Measurements from ENCODE around the gene CHAD.

The CHAD gene

DNA sequence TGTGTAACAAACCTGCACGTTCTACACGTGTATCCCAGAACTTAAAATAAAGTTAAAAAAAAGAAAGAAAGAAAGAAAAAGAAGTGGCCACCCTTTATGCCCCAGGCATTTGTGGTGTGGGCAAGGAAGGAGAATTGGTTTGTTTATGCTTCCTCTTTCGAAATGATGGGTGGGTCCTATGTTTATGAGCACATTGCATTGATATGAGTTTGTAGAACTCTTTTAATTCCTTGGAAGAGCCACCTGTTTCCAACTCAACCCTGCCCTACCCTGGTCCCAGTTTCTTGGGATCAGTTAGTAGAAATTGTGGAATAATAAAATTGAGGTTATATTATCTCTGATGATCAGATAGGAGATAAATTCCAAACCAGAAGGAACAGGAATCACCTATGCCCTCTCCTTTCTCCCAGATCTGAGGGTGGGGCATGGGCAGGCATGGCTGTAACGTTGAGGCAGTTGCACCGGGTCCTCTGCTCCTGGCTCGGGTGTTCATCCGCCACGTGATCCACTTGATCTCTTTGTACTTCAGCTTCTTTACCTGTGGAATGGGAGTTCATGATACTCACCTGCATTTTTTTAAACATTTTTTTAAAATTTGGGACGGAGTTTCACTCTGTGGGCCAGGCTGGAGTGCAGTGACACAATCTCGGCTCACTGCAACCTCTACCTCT, 15.9 kb downstream of the CHAD start:
- H3K9ac ChIP-seq (ENCODE audit: insufficient read length, low read depth): no peak overlapping the region
- H3K27me3 ChIP-seq (ENCODE audit: insufficient read depth, insufficient read length): no peaks in the 10 kb centered on the region
- TF ChIP-seq SUZ12 (IDR thresholded peaks at IDR 0.05; ENCODE audit: extremely low read depth, insufficient read depth, insufficient read length) (no peak), YY1 (IDR thresholded peaks at IDR 0.05; ENCODE audit: insufficient read depth, insufficient read length) (no peak), ZNF274 (IDR thresholded peaks at IDR 0.05; ENCODE audit: low read depth, low read length) (no peak)
- no peaks in the 10 kb centered on the region for H3K9me3 ChIP-seq (ENCODE audit: insufficient read depth, low read length)
- H3K4me3 ChIP-seq (ENCODE audit: insufficient read length, low read depth): no peak overlapping the region
- H3K36me3 ChIP-seq (ENCODE audit: insufficient read depth, insufficient read length, low read length): no peaks in the 10 kb centered on the region
- no peaks in the 10 kb centered on the region for H3K4me1 ChIP-seq (ENCODE audit: insufficient read depth, insufficient read length)
- no peak for DNase-seq (ENCODE audit: low read depth, low spot score)

GRCh38 chr17:50451943-50452629, 16.6 kb downstream of the CHAD start:
- H3K4me3 ChIP-seq (ENCODE audit: insufficient read length, low read depth): no peak overlapping the region
- DNase-seq (ENCODE audit: low read depth, low spot score): no peak
- H3K27me3 ChIP-seq (ENCODE audit: insufficient read depth, insufficient read length): no peaks in the 10 kb centered on the region
- TF ChIP-seq YY1 (IDR thresholded peaks at IDR 0.05; ENCODE audit: insufficient read depth, insufficient read length): no peak
- no peak for TF ChIP-seq ZNF274 (IDR thresholded peaks at IDR 0.05; ENCODE audit: low read depth, low read length)
- no peak for TF ChIP-seq SUZ12 (IDR thresholded peaks at IDR 0.05; ENCODE audit: extremely low read depth, insufficient read depth, insufficient read length)
- H3K9me3 ChIP-seq (ENCODE audit: insufficient read depth, low read length): no peaks in the 10 kb centered on the region
- H3K36me3 ChIP-seq (ENCODE audit: insufficient read depth, insufficient read length, low read length): no peaks in the 10 kb centered on the region
- H3K4me1 ChIP-seq (ENCODE audit: insufficient read depth, insufficient read length): no peaks in the 10 kb centered on the region
- no peak overlapping the region for H3K9ac ChIP-seq (ENCODE audit: insufficient read length, low read depth)

DNA sequence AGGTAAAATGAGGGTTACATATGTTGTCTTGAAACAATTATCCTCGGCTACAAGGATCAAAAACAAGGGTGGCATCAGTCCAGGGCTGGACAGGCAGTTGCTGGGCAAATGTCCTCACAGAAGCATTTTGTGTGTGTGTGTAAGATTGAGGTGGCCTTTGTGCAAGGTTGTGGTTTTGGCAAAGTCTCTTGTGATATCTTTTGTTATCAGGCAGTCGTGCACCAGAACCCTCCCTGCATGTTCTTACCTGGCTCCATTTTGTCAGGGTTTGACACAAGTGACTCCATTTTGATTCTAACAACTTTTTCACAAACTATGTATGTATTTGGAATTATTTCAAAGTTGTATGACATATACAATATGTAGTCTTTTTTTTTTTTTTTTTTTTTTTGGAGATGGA, 20.0 kb downstream of the CHAD start:
- no peak for TF ChIP-seq SUZ12 (IDR thresholded peaks at IDR 0.05; ENCODE audit: extremely low read depth, insufficient read depth, insufficient read length)
- no peak for TF ChIP-seq YY1 (IDR thresholded peaks at IDR 0.05; ENCODE audit: insufficient read depth, insufficient read length)
- no peak for TF ChIP-seq ZNF274 (IDR thresholded peaks at IDR 0.05; ENCODE audit: low read depth, low read length)
- no peak overlapping the region for H3K9ac ChIP-seq (ENCODE audit: insufficient read length, low read depth)
- DNase-seq (ENCODE audit: low read depth, low spot score): no peak
- H3K4me3 ChIP-seq (ENCODE audit: insufficient read length, low read depth): no peak overlapping the region
- no peaks in the 10 kb centered on the region for H3K9me3 ChIP-seq (ENCODE audit: insufficient read depth, low read length)
- H3K4me1 ChIP-seq (ENCODE audit: insufficient read depth, insufficient read length): no peaks in the 10 kb centered on the region
- H3K27me3 ChIP-seq (ENCODE audit: insufficient read depth, insufficient read length): no peaks in the 10 kb centered on the region
- no peaks in the 10 kb centered on the region for H3K36me3 ChIP-seq (ENCODE audit: insufficient read depth, insufficient read length, low read length)

DNA sequence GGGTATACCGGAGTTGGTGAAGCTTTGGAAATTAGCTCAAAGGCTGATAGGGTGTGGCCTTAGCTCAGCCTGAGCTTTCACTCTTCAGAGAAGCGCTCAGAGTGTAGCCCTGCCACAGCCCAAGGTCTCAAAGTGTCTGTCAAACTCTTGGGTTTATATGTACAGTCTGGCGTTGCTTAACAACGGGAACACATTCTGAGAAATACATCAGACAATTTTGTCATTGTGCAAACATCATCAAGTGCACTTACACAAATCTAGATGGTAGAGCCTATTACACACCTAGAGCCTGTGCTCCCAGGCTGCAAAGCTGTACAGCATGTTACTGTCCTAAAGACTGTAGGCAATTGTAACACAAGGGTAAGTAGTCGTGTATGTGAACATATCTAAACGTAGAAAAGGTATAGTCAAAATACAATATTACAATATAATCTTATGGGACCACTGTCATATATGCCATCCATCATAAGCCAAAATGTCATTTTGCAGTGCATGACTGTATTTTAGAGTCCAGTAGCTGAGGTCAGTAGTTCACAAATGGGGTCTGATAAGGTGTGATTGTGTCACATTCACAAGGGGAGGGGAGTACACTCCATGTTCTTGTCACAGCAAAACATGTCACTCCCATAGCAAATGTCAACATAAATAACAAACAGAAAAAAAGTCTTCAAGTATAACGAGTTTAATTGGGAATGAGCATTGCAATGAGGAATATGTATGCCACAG, 20.6 kb downstream of the CHAD start:
- Histone ChIP-seq H3K27me3 (ENCODE audit: insufficient read depth, insufficient read length) (no peaks in the 10 kb centered on the region), H3K4me3 (ENCODE audit: insufficient read length, low read depth) (no peak overlapping the region), H3K9ac (ENCODE audit: insufficient read length, low read depth) (no peak overlapping the region), H3K4me1 (ENCODE audit: insufficient read depth, insufficient read length) (no peaks in the 10 kb centered on the region), H3K36me3 (ENCODE audit: insufficient read depth, insufficient read length, low read length) (no peaks in the 10 kb centered on the region), H3K9me3 (ENCODE audit: insufficient read depth, low read length) (no peaks in the 10 kb centered on the region)
- no peak for DNase-seq (ENCODE audit: low read depth, low spot score)
- TF ChIP-seq SUZ12 (IDR thresholded peaks at IDR 0.05; ENCODE audit: extremely low read depth, insufficient read depth, insufficient read length) (no peak), ZNF274 (IDR thresholded peaks at IDR 0.05; ENCODE audit: low read depth, low read length) (no peak), YY1 (IDR thresholded peaks at IDR 0.05; ENCODE audit: insufficient read depth, insufficient read length) (no peak)

DNA sequence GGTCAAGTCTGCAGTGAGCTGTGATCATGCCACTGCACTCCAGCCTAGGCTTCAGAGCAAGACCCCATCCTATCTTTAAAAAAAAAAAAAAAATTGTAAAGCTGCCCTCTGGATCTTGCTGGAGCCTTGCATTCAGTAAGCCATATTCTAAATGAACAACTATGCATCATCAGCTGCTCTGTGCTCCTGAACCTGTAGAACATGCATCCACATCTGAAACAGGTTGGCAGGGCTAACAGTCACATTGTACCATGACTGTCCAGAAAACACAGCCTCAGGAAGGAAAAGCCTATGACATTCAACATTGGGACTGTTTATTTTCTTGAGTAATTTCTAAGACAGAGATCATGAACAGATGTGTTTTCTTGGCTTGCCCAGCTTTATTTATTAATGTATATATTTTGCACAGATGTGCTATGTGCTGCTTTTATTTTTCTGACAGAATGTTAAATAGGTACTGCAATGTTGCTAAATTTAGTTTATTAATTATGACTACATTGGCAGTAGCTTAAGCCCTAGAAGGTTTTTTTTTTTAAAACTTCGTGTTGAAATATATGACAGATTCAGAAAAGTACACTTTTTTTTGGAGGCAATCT, 22.9 kb downstream of the CHAD start:
- Histone ChIP-seq H3K9me3 (ENCODE audit: insufficient read depth, low read length) (no peaks in the 10 kb centered on the region), H3K27me3 (ENCODE audit: insufficient read depth, insufficient read length) (no peaks in the 10 kb centered on the region), H3K36me3 (ENCODE audit: insufficient read depth, insufficient read length, low read length) (no peaks in the 10 kb centered on the region), H3K9ac (ENCODE audit: insufficient read length, low read depth) (no peak overlapping the region), H3K4me1 (ENCODE audit: insufficient read depth, insufficient read length) (peaks cover under 1% of the 10 kb centered on the region), H3K4me3 (ENCODE audit: insufficient read length, low read depth) (no peak overlapping the region)
- TF ChIP-seq ZNF274 (IDR thresholded peaks at IDR 0.05; ENCODE audit: low read depth, low read length) (no peak), SUZ12 (IDR thresholded peaks at IDR 0.05; ENCODE audit: extremely low read depth, insufficient read depth, insufficient read length) (no peak), YY1 (IDR thresholded peaks at IDR 0.05; ENCODE audit: insufficient read depth, insufficient read length) (no peak)
- no peak for DNase-seq (ENCODE audit: low read depth, low spot score)

DNA sequence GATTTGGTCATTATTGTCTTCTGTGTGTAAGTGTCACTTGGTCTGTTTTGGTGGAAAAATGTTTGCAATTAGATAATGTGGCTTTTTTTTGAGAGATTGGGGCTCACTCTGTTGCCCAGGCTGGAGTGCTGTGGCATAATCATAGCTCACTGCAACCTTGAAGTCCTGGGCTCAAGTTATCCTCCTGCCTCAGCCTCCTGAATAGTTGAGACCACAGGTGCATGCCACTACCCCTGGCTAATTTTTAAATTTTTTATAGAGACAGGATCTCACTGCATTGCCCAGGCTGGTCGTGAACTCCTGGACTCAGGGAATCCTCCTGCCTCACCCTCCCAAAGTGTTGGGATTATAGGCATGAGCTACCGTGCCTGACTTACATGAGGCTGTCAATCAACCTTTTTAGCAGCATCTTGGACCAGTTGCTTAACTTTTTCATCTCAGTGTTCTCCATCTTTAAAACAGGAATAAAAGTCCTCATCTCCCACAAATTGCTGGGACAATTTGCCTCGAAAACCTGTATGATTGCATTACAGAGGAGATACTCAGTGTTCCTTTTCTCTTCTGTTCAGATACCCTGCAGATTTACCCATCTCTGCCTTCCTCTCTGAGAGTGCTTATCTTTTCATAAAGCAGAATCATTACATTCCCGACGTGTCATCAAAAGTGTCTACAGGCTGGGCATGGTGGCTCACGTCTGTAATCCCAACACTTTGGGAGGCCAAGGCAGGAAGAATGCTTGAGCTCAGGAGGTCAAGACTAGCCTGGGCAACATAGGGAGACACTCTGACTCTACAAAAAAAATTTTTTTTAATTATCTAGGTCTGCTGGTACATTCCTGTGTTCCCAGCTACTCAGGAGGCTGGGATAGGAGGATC, 23.6 kb downstream of the CHAD start:
- Histone ChIP-seq H3K4me1 (ENCODE audit: insufficient read depth, insufficient read length) (peaks cover 6% of the 10 kb centered on the region), H3K4me3 (ENCODE audit: insufficient read length, low read depth) (no peak overlapping the region), H3K9me3 (ENCODE audit: insufficient read depth, low read length) (no peaks in the 10 kb centered on the region), H3K9ac (ENCODE audit: insufficient read length, low read depth) (no peak overlapping the region), H3K27me3 (ENCODE audit: insufficient read depth, insufficient read length) (no peaks in the 10 kb centered on the region), H3K36me3 (ENCODE audit: insufficient read depth, insufficient read length, low read length) (peaks cover 5% of the 10 kb centered on the region)
- no peak for TF ChIP-seq ZNF274 (IDR thresholded peaks at IDR 0.05; ENCODE audit: low read depth, low read length)
- no peak for TF ChIP-seq YY1 (IDR thresholded peaks at IDR 0.05; ENCODE audit: insufficient read depth, insufficient read length)
- TF ChIP-seq SUZ12 (IDR thresholded peaks at IDR 0.05; ENCODE audit: extremely low read depth, insufficient read depth, insufficient read length): no peak
- DNase-seq (ENCODE audit: low read depth, low spot score): no peak
